Measurements from ENCODE around the gene HSPA1L. TPM values are rescaled to one million over a fixed set of nuclear protein-coding genes. Genes with fewer than 3 reads are reported as not detected.
A peak's percentile ranks its signal among the peaks of the same experiment; 100 is the strongest.
"Not testable (repeated sequence)": the region's sequence is repeated elsewhere in the genome, so short reads cannot be mapped to it uniquely, and the experiment has no call there.

Gene HSPA1L
- total RNA-seq, 2 donors from 2014 or later: 1.1 to 1.2 TPM

- ATAC-seq (ENCODE audit: insufficient number of reproducible peaks, low FRiP score, low read depth): peak; percentile 90
- Histone ChIP-seq H3K4me1 (ENCODE audit: control insufficient read depth in 1 of 2, low read depth in 2 of 2) (peaks cover 29 to 43% of the 10 kb centered on the region in 2 donors), H3K27ac (peak within 1 kb of the TSS; percentile 77 to 98), H3K27me3 (replicated peaks; ENCODE audit: insufficient read depth) (no peaks in the 10 kb centered on the region), H3K36me3 (no peaks in the 10 kb centered on the region), H3K9me3 (no peaks in the 10 kb centered on the region), H3K4me3 (peak within 1 kb of the TSS; percentile 70)
- peak; percentile 99 for DNase-seq (ENCODE audit: low spot score)
- TF ChIP-seq, protein P1, sequence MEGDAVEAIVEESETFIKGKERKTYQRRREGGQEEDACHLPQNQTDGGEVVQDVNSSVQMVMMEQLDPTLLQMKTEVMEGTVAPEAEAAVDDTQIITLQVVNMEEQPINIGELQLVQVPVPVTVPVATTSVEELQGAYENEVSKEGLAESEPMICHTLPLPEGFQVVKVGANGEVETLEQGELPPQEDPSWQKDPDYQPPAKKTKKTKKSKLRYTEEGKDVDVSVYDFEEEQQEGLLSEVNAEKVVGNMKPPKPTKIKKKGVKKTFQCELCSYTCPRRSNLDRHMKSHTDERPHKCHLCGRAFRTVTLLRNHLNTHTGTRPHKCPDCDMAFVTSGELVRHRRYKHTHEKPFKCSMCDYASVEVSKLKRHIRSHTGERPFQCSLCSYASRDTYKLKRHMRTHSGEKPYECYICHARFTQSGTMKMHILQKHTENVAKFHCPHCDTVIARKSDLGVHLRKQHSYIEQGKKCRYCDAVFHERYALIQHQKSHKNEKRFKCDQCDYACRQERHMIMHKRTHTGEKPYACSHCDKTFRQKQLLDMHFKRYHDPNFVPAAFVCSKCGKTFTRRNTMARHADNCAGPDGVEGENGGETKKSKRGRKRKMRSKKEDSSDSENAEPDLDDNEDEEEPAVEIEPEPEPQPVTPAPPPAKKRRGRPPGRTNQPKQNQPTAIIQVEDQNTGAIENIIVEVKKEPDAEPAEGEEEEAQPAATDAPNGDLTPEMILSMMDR (IDR thresholded peaks at IDR 0.05): no peak
Measured at GRCh38 chr6:31827286-31828079, 12.4 kb upstream of the HSPA1L start, which contains the start of gene HSPA1B. Gene HSPA1B (plus strand): TSS chr6:31827738. CDS start chr6:31827951, 213 bp downstream.

DNA sequence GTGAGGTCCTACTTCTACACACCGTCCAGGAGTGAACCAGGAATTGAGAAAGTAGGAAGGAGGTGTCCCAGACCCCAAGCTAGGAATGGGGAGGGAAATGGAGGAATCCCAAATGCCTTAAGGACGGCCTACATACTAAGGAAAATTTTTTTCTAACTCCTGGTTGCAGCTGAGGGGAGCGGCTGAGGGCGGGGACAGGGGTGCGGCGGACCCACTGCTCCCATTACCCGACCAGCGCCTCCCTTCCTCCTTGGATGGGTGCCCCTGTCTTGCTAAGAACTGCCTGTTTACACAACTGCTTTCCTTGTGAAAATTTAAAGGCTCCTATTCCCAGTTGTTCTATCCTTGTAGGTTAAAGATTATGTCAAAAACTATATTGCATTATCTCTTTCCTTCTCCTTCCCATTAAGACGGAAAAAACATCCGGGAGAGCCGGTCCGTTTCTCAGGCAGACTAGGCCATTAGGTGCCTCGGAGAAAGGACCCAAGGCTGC lies 11.8 kb upstream of the HSPA1L start:
- TF ChIP-seq, protein P1 (IDR thresholded peaks at IDR 0.05): no peak
- H3K4me3 ChIP-seq: peak overlapping the region; percentile 70
- ATAC-seq (ENCODE audit: insufficient number of reproducible peaks, low FRiP score, low read depth) (peak; percentile 27), DNase-seq (ENCODE audit: low spot score) (peak; percentile 60)
- no peaks in the 10 kb centered on the region for H3K9me3 ChIP-seq
- H3K27ac ChIP-seq: peak overlapping the region; percentile 77 to 98
- H3K27me3 ChIP-seq (replicated peaks; ENCODE audit: insufficient read depth): no peaks in the 10 kb centered on the region
- H3K36me3 ChIP-seq: no peaks in the 10 kb centered on the region
- peaks cover 29 to 41% of the 10 kb centered on the region in 2 donors for H3K4me1 ChIP-seq (ENCODE audit: control insufficient read depth in 1 of 2, low read depth in 2 of 2)

- DNase-seq (ENCODE audit: low spot score) (no peak), ATAC-seq (ENCODE audit: insufficient number of reproducible peaks, low FRiP score, low read depth) (no peak)
- no peaks in the 10 kb centered on the region for H3K36me3 ChIP-seq
- TF ChIP-seq, protein P1 (IDR thresholded peaks at IDR 0.05): no peak
- H3K4me1 ChIP-seq (ENCODE audit: control insufficient read depth in 1 of 2, low read depth in 2 of 2): peaks cover 24 to 39% of the 10 kb centered on the region in 2 donors
- H3K27ac ChIP-seq: peak overlapping the region; percentile 77 to 98
- H3K9me3 ChIP-seq: no peaks in the 10 kb centered on the region
- no peak overlapping the region for H3K4me3 ChIP-seq
- no peaks in the 10 kb centered on the region for H3K27me3 ChIP-seq (replicated peaks; ENCODE audit: insufficient read depth)
Measured at GRCh38 chr6:31825553-31825952, 10.5 kb upstream of the HSPA1L start.

DNA sequence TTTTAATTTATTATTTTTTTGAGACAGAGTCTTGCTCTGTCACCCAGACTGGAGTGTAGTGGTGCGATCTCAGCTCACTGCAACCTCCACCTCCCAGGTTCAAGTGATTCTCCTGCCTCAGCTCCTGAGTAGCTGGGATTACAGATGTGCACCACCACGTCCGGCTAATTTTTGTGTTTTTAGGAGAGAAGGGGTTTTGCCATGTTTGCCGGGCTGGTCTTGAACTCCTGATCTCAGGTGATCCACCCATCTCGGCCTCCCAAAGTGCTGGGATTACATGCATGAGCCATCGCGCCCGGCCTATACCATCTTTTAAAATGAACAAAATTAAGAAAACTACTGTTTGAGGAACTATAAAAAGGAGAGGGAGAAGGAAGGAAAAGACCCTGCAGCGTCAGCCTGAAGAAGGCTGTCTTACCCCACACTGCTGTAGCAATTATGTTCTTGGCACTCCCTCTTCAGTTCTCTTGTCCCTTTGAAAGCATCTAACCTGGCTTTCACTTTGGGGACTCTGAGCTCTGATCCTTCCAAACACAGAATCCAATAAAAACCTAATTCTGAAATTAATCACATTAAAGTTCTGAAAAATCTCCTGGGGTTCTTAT lies 8.6 kb upstream of the HSPA1L start:
- Histone ChIP-seq H3K27ac (peak overlapping the region; percentile 92 to 98), H3K4me1 (ENCODE audit: control insufficient read depth in 1 of 2, low read depth in 2 of 2) (peaks cover 35 to 58% of the 10 kb centered on the region in 2 donors)
- H3K36me3 ChIP-seq; H3K27me3 ChIP-seq (replicated peaks; ENCODE audit: insufficient read depth); ATAC-seq (ENCODE audit: insufficient number of reproducible peaks, low FRiP score, low read depth); H3K4me3 ChIP-seq; H3K9me3 ChIP-seq; DNase-seq (ENCODE audit: low spot score): not testable (repeated sequence)

GRCh38 chr6:31822036-31822821 lies 7.1 kb upstream of the HSPA1L start:
- Histone ChIP-seq H3K27me3 (replicated peaks; ENCODE audit: insufficient read depth) (no peaks in the 10 kb centered on the region), H3K36me3 (no peaks in the 10 kb centered on the region), H3K4me3 (peak overlapping the region; percentile 72), H3K27ac (peak overlapping the region; percentile 92 to 98), H3K9me3 (no peaks in the 10 kb centered on the region), H3K4me1 (ENCODE audit: control insufficient read depth in 1 of 2, low read depth in 2 of 2) (peaks cover 35 to 67% of the 10 kb centered on the region in 2 donors)
- DNase-seq (ENCODE audit: low spot score) (peak; percentile 83), ATAC-seq (ENCODE audit: insufficient number of reproducible peaks, low FRiP score, low read depth) (peak; percentile 78)
- TF ChIP-seq, protein P1 (IDR thresholded peaks at IDR 0.05): no peak

All from thoracic aorta (tissue), 2 donors.